Activated T-cell treated with anti-CD3 and anti-CD28 coated beads, Interleukin-2, amount 50 U/mL, for 24 hours (primary cell): ENCODE results near the gene WTIP.

ENCODE experiments used
- DNase-seq: peaks from one replicate; pipeline ENCODE4 v3.0.0-alpha.2; 2020
- H3K27ac Mint-ChIP-seq: 2 replicates; pipeline ENCODE4 v1.8.0; 2020; ENCODE audit warnings: mild to moderate bottlenecking, mixed read lengths
- H3K27me3 Mint-ChIP-seq: 2 replicates; pipeline ENCODE4 v1.8.0; 2020; ENCODE audit warnings: mixed read lengths
- H3K36me3 Mint-ChIP-seq: 2 replicates; pipeline ENCODE4 v1.8.0; 2020; ENCODE audit warnings: low read depth, mixed read lengths
- H3K4me1 Mint-ChIP-seq: 2 replicates; pipeline ENCODE4 v1.8.0; 2020; ENCODE audit warnings: low read depth, mixed read lengths
- H3K4me3 Mint-ChIP-seq: 2 replicates; pipeline ENCODE4 v1.8.0; 2020; ENCODE audit warnings: mild to moderate bottlenecking, moderate library complexity, mixed read lengths
- H3K9me3 Mint-ChIP-seq: 2 replicates; pipeline ENCODE4 v1.8.0; 2020; ENCODE audit warnings: mixed read lengths

WTIP gene

DNA sequence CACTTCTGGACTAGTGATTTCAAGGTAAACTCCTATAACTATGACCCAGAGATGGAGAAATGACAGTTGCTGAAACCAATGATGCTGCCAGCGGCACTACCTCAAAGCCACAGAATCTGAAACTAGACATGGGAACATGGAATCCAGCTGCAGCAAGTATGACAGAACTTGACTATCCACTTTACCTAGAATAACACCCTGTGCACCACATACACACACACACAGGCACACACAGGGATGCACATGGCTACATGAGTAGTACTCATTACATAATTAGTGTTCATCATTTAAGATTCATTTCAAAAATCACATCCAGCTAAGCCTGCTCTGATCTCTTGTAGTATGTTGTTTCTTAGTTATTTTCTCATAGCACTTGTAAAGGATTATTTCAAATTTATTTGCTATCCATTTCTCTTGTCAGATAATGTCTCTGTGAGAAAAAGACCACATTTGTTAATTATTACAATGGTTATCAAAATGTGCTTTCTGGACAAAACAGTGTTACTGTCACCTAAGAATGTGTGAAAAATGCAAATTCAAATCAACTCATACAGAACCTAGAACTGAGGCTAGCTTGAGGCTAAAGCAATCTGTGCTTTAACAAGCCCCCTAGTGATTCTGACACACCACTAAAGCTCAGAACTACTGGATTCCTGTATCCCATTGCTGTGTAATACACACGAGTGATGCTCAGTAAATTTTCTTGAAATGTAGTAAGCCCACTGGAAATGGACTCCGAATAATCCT lies 59.4 kb downstream of the WTIP start:
- Mint-ChIP-seq H3K4me3 (no peak overlapping the region), H3K36me3 (no peaks in the 10 kb centered on the region), H3K27ac (no peak overlapping the region), H3K4me1 (no peaks in the 10 kb centered on the region), H3K27me3 (peaks cover 38% of the 10 kb centered on the region), H3K9me3 (peaks cover 38% of the 10 kb centered on the region)
- DNase-seq = no peak

DNA sequence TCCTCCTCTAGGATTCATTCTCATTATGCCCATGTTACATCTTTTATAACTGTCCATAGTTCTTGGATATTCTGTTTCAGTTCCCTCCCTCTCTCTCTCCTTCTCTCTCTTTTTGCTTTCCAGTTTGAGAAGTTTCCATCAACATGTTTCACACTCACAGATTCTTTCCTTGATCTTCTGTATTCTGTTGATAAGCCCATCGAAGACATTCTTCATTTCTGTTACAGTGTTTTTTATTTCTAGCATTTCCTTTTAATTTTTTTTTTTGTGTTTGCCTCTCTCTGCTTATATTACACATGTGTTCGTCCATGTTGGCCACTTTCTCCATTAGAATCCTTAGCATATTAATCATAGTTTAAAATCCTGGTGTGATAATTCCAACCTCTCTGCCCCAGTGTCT lies 68.3 kb downstream of the WTIP start:
- H3K4me3 Mint-ChIP-seq = no peak overlapping the region

GRCh38 chr19:34555447-34555846 lies 73.9 kb downstream of the WTIP start:
- H3K4me3 Mint-ChIP-seq = no peak overlapping the region
- no peaks in the 10 kb centered on the region for H3K4me1 Mint-ChIP-seq
- no peak for DNase-seq
- H3K36me3 Mint-ChIP-seq = no peaks in the 10 kb centered on the region
- H3K27ac Mint-ChIP-seq = no peak overlapping the region
- peaks cover 66% of the 10 kb centered on the region for H3K27me3 Mint-ChIP-seq
- peaks cover 7% of the 10 kb centered on the region for H3K9me3 Mint-ChIP-seq

More for the DNA sequence above, 68.3 kb downstream of the WTIP start:
- Mint-ChIP-seq H3K36me3 (no peaks in the 10 kb centered on the region), H3K9me3 (peaks cover 25% of the 10 kb centered on the region), H3K4me1 (no peaks in the 10 kb centered on the region), H3K27me3 (peaks cover 30% of the 10 kb centered on the region), H3K27ac (no peak overlapping the region)
- no peak for DNase-seq

- Mint-ChIP-seq H3K9me3 (peaks cover 4% of the 10 kb centered on the region), H3K4me3 (no peak overlapping the region), H3K27me3 (peaks cover 66% of the 10 kb centered on the region), H3K4me1 (no peaks in the 10 kb centered on the region), H3K27ac (no peak overlapping the region), H3K36me3 (no peaks in the 10 kb centered on the region)
- no peak for DNase-seq
Measured at GRCh38 chr19:34556488-34556887, 74.9 kb downstream of the WTIP start.

DNA sequence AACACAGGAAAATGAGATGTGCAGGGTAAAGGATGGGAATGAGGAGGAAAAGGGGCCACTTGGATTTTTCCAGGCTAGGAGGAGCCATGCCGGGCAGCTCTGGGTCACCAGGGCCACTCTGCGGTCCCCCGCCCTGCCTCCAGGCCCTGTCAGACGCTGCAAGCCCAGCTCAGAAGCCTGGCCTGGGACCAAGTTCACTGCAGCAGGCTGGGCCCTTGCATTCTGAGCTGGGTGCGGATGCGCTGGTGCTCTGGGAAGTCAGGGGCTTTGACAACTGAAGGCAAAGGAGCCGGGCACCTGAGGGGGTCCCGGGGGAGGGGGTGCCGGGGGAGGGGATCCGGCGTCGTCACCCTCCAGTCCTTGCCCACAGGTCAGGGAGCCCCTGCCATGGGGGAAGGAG lies 77.5 kb downstream of the WTIP start:
- H3K4me3 Mint-ChIP-seq = no peak overlapping the region
- no peaks in the 10 kb centered on the region for H3K36me3 Mint-ChIP-seq
- H3K4me1 Mint-ChIP-seq = no peaks in the 10 kb centered on the region
- H3K27me3 Mint-ChIP-seq = peaks cover 48% of the 10 kb centered on the region
- no peak overlapping the region for H3K27ac Mint-ChIP-seq
- no peak for DNase-seq
- H3K9me3 Mint-ChIP-seq = peaks cover 3% of the 10 kb centered on the region

DNA sequence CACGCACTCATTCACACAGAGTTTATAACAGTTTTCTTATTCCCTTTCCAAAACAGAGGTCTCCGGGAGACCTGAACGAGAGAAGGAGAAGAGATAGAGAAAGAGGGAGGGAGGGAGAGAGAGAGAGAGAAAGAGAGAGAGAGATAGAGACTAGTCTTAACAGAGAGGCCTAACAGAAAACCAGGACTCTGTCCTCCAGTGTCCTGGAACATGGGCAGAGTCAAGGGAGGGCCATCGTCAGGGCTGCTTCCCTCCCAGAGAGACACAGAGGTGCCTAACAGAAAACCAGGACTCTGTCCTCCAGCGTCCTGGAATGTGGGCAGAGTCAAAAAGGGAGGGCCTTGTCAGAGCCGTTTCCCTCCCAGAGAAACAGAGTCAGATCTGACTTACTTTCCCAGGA lies 78.7 kb downstream of the WTIP start:
- H3K27ac Mint-ChIP-seq = no peak overlapping the region
- H3K9me3 Mint-ChIP-seq = peaks cover 8% of the 10 kb centered on the region

More for the DNA sequence above, 78.7 kb downstream of the WTIP start:
- no peak for DNase-seq
- Mint-ChIP-seq H3K4me3 (no peak overlapping the region), H3K27me3 (peaks cover 36% of the 10 kb centered on the region), H3K4me1 (no peaks in the 10 kb centered on the region), H3K36me3 (no peaks in the 10 kb centered on the region)
